GM19035 (cell line): ENCODE measurements around the gene ARPC1A.
"Not testable (repeated sequence)": the region's sequence is repeated elsewhere in the genome, so short reads cannot be mapped to it uniquely, and the experiment has no call there.

ENCODE experiments used
- ATAC-seq: cut with Tn5 transposase; IDR thresholded peaks from one replicate; pipeline ENCODE4 v1.9.1; 2021; ENCODE audit not compliant: unreplicated experiment

ARPC1A gene

DNA sequence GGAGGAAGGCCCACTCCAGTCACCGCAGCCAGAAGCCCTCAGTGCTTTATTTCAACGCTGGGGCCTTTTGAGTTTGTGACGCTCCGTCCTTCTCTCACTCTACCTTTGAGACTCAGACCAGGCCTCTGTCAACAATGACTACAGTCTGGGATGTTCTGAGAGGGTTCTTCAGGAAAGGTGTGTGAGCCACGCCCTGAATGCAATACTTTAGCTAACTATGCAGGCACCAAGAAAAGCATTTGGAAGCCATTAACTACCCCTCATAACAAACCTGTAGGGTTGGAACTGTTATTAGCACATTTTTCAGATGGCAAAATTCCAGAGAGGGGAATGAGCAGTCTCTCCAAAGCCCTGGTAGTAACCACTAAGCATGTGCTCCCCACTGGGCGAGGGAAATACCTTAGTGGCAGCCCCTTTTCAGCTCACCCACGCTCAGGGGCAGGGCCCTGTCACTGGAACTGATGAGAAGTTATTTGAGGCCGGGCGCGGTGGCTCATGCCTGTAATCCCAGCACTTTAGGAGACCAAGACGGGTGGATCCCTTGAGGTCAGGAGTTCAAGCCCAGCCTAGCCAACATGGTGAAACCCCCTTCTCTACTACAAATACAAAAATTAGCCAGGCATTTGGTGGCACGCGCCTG lies 43.2 kb downstream of the ARPC1A start:
- ATAC-seq: no peak

DNA sequence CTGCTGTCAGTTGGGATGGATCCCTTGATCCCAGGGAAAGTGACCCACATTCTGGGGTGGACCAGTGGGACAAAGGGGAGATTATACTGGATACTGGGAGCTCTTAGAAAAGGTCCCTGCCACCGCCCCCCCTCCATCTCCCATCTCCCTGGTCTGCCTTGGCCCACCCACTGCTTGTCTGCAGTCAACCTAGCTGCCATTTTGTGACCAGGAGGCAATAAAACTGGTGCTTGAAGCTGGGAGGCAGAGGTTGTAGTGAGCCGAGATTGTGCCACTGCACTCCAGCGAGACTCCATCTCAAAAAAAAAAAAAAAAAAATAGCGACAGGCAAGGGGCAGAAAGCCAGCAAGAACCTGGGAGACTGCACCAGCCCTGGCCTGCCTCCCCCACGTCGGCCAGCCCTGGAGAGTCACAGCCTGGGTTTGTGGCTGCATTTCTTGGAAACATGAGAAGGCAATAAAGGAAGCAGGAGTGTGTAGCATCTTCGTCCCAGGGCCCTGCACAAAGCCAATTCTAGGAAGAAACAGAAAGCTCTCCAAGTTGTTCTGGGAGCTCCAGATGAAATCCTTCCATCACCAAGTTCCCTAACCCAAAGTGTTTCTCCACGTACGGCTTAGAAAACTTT lies 44.2 kb downstream of the ARPC1A start:
- no peak for ATAC-seq

DNA sequence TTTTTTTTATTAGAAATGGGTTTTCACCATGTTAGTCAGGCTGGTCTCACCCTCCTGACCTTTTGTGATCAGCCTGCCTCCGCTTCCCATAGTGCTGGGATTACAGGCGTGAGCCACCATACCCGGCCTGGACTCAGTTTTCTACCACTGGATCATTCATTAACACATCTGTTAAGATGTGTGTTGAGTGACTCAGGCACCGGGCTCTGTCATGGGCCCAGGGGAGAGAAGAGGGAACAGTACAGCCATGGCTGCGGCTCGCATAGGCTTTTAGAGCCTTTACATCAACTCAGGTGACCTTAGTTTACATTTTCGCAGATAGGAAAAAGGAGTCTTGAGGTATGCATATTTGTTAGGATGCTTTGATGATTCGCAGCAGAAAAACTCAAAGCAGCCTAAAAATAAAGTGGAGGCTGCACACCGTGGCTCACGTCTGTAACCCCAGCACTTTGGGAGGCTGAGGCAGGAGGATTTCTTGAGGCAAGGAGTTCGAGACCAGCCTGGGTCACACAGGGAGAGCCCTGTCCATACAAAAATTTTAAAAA lies 45.8 kb downstream of the ARPC1A start:
- ATAC-seq: no peak

DNA sequence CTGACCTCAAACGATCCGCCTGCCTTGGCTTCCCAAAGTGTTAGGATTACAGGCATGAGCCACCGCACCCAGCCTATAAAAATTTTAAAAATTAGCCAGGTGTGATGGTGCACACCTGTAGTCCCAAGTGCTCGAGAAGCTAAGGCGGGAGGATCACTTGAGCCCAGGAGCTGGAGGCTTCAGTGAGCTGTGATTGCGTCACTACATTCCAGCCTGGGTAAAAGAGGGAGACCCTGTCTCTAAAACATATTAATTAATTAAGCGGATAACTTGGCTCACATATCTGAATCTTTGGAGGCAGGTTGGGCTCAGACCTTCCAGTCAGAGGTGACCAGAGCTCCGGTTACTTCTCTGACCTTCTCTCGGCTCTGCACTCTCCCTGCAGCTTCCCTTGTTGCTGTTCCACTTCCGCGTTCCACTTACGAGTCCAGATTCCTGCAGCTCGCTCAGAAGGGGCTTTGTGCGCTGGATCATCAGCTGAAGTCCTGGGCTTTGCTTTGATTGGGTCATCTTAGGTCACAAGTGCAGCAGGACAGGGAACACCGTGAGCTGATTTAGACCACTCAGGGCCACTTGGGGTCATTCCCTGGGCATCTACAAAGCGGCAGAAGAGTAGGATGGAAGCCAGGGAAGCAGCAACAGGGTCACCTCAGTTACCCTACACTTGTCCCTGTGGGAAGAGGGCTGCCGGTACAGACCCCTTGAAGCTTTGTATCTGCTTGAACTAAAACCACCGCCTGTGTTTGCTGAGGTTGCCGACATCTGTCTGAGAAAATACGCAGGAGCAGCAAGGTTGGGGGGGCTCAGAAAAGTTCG lies 46.8 kb downstream of the ARPC1A start:
- ATAC-seq: no peak

DNA sequence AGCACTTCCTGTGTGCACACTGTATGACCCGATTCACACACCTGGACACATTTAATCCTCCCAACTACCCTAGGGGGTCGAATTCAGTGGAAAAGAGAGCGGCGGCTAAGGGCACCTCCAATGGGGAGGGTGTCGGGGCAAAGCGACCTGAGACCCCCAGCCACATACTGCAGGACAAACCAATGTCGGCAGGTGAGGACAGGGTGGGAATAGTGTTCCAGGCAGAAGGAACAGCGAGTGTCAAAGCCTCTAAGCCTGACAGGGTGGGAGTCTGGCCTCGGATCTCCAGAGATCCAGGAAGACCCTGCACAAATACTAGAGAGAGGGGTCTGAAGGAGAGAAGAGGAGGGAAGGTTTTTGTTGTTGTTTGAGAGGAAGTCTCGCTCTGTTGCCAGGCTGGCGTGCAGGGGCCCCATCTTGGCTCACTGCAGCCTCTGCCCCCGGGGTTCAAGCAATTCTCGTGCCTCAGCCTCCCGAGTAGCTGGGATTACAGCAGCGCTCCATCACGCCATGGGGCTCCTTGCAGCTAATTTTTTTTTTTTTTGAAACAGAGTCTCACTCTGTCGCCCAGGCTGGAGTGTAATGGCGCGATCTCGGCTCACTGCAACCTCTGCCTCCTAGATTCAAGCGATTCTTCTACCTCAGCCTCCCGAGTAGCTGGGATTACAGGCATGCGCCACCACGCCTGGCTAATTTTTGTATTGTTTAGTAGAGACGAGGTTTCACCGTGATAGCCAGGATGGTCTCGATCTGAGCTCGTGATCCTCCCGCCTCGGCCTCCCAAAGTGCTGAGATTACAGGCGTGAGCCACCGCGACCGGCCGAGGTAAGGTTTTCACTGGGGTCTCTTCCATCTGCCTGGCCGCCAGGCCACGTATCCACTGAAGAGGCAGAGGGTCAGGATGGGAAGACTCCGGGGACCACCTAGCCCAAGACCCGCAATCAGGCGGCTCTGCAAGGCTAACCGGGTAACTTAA lies 47.7 kb downstream of the ARPC1A start:
- no peak for ATAC-seq

DNA sequence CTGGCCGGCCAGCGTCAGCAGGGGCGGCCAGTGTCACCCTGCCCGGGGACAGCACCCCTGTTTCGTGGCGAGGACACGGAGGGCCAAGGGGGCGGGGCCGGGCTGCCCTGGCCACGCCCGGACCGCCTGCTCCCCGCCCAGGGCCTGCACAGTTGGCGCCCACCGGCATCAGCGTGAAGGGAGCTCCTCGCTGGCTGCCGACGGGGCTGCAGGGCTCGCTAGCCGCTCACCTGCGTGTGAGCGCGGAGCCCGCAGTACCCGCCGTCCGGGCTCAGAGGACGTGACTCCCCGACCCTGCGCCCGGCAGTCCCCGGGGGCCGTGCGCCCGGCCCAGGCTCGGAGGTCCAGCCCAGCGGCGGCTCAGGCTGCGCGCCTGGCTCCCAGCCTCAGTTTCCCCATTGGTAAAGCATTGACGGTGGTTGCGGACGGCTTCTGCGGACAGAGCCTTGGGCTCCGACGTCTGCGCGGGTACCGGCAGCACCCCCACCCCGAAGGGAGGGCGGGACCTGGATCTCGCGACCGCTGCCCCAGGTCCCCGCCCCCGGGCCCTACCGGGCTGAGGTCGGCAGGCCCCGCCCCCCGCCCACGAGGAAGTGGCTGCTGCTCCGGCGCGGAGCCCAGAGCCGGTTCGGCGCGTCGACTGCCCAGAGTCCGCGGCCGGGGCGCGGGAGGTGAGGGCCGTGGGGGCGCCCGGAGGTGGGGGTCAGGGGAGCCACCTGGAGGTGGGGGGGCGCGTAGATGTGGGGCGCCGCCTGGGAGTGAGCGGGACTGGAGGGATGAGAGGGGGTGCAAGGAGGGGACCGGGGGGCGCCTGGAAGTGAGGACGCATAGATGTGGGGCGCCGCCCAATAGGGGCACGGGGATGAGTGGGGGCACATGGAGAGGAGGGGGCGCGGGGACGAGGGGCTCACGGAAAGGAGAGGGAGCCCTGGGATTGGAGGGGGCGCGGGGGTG lies 48.7 kb downstream of the ARPC1A start, which contains the start of gene ARPC1B:
TSS of gene ARPC1B (plus strand) at position 620 of the 954 bp plus-strand sequence. CDS start 10,985 bp downstream, outside the sequence.
- ATAC-seq: peak; percentile 58

DNA sequence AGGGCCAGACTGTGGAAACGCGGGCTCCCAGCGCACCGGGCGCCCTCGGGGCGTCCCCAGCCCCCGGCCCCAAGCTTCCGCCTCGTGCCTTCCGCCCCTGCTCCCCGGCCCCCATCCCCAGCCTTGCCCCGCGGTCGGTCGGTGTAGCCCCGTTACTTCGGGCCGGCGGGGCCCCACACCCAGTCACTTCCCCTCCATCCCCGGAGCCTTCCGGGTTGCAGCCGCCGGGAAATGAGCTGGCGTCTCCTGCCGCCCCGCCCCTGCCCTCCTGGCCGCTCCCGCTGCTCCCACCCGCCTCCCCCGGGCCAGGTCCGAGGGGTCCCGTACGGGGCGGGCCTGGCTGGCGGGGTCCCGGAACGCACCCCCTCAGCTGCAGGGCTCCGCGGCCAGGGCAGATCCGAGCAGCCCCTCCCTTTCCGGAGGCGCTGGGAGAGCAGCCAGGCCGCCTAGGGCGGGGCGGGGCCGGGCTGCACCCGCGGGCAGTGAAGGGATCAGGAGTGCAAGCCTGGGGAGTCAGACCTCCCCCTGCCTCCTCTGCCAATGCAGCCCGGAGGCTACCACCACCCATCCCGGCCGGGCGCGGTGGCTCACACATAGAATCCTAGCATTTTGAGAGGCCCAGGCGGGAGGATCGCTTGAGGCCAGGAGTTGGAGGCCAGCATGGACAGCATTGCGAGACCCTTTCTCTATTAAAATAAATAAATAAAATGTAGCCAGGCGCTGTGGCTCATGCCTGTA lies 49.5 kb downstream of the ARPC1A start:
- ATAC-seq: peak; percentile 46

DNA sequence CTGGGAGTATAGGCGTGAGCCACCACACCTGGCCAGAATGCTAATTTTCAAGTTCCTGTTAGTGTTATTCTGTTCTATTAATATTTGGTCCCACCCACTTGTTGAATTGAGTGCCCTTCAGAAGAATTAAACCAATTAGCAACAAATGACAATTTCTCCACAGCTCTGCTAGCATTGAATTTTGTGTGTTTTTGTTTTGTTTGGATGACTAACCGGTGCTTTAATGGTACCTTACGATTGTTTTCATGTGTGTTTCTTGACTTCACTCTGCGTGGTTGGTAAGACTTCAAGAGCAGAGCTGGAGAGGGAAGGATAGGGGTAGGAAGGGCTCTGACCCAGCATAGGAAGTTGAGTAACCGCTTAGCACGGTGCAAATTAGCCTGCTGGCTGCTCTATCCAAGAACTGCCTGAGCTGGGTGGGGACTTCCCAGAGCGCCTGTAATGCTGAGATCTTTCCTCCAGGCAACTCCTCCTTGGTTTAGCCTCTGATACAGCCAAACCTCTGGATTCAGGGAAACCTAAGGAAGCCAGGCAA lies 53.4 kb downstream of the ARPC1A start:
- no peak for ATAC-seq

DNA sequence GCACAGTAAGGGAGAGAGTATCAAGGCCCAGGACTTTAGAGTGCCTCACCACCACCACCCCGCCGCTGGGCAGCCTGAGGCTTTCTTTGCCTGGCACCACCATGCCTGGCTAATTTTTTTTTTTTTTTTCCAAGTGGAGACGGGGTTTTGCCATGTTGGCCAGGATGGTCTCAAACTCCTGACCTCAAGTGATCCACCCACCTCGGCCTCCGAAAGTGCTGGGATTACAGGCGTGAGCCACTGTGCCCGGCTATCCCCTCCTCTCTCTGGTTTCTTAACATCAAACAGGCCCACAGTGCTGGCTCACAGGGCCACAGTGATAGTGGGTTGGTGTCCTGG lies 54.0 kb downstream of the ARPC1A start:
- not testable (repeated sequence) for ATAC-seq

DNA sequence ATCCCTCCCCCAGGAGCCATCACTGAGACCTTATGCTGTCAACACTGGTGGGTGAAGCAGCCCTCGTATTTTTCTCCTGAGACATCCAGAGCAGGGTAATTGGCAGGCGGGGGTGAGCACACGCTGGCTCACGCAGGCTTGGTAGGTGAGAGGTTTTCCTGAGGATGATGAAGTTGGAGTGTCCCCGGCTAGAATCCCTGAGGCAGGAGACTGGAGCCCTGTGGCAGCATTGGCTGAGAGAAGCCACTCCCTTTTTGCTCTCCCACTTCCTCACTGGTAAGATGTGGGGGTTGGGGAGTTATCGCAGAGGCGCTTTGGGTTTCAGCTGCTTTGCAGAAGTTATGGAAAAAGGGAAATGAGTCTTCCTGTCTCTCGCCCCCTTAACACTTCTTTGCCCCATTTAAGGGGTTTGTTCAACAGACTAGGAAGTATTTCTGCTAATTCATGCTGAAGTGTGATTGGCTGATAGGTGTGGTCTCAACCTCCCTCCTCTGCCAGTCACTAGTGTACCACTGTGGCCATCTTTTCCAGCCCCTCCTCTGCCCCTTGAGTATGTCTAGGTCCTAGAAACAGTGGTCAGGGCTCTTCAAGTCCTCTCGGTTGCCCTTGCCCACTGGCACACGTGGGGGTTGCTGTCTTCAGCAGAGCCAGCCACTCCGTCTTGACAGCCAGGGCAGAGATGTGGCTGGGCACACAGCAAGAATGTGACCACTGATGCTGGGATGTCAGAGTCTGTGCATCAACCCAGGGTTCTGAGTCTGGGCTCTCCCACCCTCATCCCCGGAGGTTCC lies 54.5 kb downstream of the ARPC1A start:
- peak; percentile 36 for ATAC-seq

DNA sequence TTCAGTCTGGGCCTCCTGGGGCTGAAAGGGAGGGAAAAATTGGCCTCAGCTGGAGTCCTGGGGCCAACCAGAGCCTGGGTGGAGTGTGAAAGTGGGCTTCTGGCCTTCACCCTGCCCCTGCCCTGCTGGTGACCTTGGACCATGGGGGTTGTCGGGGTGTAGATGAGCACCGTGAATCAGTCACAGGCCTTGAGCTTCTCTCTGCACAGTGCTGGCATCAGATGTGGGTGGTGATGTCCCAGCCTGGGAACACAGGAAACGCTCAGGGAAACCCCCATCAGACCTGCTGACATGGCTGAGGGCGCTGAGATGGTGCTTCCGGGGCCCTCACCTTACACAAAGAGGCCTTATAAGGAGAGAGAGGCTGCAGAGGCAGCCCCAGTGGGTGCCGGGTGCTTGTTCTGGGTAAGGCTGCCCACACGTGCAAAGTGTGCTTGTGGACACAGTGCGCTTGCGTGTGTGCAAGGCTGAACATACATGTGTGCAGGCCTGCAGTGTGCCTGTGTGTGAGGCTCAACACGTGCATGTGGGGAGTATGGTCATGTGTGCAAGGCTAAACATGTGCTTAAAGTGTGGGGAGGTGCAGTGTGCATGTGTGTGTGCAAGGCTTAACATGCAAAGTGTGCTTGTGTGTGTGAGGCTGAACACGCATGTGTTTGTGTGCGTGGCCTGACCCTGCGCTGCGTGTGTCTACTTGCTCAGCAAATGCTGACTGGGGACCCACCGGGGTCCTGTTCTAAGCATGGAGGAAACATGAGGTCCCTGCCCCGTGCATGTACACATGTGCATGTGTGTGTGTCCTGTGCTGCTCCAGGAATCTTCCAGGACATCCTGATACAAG lies 55.3 kb downstream of the ARPC1A start:
- ATAC-seq: peak; percentile 74

DNA sequence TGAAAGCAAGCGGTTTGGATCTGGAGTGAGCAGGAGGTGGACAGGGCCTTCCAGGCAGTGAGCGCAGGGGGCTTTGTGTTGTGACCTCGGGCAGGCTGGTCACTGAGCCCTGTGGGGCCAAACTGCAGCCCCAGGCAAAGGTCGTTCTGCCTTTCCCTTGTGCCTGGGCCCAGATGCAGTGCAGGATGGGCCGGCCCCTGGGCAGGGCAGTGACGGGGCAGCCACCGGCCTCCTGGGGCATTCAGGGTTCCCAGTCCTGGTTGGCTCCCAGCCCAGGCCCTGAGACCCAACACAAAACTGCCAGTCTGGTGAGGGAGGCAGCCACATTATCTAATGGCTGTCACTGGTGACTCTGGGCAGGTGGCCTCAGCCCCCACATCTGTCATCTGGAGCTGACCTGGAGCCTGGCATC lies 56.0 kb downstream of the ARPC1A start:
- ATAC-seq: no peak

DNA sequence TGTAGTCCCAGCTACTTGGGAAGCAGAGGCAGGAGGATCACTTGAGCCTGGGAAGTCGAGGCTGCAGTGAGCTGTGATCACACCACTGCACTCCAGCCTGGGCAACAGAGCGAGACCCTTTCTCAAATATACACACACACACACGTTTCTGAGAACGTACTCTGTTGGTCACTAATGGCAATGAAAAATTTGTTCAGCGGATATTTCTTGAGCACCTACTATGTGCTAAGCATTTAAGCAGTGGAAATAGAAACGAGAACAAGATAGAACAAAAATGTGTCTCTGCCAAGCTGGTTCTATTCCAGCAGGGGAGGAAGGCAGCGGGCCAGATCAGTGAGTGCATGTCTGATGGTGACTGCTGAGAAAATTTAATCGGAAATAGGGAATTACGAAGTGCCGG lies 57.5 kb downstream of the ARPC1A start:
- no peak for ATAC-seq

DNA sequence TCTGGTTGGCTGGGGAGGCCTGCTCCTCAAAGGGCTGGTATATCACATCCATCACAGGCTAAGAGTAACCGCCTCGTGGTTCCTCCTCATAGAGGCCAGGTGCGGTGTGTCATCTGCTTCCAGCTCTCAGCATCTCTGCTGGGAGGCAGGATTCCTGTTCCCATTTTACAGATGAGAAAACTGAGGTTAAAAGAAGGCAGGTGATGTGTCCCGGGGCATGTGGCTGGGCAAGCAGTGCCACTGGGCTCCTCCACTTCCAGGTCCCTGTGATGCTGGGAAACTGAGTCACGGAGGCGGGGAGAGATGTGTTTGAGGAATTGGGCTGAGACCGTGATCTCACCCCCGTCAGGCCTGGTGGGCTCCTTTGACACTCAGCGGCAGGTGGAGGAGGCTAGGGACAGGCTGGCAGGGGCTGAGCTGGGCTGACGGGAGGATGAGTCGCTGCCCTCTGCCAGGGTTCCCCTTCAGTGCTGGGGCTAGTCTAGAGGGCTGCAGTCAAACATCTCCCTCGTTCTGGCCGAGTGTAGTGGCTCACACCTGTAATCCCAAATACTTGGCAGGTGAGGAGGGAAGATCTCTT lies 58.2 kb downstream of the ARPC1A start:
- ATAC-seq: no peak

DNA sequence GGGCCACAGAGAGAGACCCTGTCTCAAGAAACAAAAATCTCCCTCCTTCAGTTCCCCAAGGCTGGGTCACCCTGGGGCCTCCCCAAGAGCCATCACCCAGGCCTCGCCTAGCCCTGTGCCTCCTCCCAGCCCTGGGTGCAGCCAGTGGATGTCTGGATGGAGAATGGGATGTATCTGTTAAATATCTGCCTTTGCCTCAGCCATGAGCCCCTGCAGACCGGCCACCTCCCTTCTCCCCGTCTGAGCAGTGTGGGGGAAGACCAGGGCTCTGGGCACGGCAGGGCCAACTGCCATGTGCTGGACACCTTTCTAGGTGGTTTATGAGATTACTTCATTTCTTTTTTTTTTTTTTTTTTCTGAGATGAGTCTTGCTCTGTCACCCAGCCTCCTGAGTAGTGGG lies 58.8 kb downstream of the ARPC1A start:
- no peak for ATAC-seq

DNA sequence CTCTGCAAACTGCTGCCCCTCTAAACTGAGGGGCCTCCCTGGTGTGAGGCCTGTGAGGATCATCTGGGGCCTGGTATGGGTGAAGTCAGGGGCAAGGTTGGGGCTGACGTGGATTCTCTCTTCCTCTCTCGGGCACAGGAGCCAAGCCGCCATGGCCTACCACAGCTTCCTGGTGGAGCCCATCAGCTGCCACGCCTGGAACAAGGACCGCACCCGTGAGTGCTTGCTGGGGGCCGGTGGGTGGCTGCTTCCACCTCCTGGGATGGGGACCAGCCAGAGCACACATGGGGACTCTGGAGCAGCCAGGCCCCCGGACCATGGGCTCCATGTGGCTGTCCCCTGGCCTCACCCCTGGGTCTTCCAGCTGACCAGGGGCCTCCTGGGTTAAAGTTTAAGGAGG lies 59.9 kb downstream of the ARPC1A start:
- no peak for ATAC-seq
